HL-60/S4 treated with phorbol 12-myristate 13-acetate at 8.2 ng/mL for 4 days and 3 days (cell line): ENCODE data around the gene TARS1.

Source experiments
- in situ Hi-C: fragments of 300-500 bp; cut with MboI; formaldehyde crosslinking; loops from 2 replicates; pipeline ENCODE4 v1.15.0; 2022; ENCODE audit warnings: low sequenced_read_pairs

TARS1 gene

DNA sequence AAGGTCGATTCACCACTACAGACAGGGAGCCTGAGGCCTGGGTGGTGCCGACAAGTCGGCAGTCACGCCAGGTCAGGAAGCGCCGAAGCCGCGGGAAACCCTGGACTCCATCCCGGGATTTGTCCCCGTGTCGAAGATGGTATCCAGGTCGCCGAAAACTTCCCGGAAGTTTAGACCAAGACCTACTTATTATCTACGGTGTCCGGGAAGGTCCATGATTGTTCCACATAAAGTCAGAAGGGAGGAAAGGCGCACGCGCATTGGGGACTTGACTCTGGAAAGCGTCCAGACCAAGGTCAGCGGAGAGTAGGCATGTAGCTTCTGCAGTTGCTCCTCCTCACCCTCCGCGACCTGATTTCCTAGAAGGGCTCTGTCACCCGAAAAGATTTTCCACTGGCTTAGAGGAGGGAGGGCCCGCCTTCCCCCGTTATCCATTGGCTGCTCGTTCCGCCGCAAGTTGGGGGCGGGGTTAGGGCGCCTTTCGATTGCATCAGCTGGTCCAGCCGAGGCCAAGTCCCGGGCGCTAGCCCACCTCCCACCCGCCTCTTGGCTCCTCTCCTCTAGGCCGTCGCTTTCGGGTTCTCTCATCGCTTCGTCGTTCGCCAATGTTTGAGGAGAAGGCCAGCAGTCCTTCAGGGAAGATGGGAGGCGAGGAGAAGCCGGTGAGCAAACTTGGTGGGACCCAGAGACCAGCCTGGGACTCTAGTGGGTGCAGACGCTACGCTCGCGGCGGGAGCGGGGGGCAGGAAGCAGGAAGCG is at the start of gene TARS1:
TSS of gene TARS1 (plus strand) at position 484 of the 759 bp plus-strand sequence. CDS start at position 606, 122 bp downstream.
- in situ Hi-C loops, result loop anchor here (25.0 kb wide), 1 partner anchor 497 kb away; the partner anchor contains the start of gene RXFP3

DNA sequence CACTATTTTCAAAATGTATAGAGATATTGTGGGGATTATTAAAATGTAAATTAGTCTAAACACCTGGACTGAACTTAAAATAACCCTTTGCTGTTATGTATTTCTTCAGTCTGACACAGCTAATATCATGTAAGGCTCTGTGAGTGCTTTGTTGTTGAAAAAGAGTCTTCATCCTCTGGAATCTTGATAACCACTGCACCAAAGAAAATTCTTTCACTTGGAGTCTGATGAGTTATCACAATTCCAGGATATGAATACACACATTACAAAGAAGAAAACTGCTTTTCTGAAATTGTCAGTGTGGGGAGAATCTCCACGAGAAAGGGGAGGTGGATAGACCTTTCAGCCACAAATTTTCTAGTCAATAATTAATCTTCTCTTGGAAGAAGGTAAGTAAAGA is 42.3 kb upstream of the TARS1 start:
- in situ Hi-C loops, result no loop called here

DNA sequence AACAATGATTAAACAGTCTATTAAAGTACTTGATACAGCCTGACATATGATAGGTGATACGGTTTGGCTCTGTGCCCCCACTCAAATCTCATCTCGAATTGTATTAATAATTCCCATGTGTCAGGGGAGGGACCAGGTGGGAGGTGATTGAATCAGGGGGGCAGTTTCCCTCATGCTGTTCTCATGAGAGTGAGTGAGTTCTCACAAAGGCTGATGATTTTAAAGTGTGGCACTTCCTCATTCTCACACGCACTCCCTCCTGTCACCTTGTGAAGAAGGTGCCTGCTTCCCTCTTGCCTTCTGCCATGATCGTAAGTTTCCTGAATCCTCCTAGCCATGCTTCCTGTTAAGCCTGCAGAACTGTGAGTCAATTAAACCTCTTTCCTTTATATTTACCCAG is 40.1 kb upstream of the TARS1 start:
- in situ Hi-C loops, result no loop called here

DNA sequence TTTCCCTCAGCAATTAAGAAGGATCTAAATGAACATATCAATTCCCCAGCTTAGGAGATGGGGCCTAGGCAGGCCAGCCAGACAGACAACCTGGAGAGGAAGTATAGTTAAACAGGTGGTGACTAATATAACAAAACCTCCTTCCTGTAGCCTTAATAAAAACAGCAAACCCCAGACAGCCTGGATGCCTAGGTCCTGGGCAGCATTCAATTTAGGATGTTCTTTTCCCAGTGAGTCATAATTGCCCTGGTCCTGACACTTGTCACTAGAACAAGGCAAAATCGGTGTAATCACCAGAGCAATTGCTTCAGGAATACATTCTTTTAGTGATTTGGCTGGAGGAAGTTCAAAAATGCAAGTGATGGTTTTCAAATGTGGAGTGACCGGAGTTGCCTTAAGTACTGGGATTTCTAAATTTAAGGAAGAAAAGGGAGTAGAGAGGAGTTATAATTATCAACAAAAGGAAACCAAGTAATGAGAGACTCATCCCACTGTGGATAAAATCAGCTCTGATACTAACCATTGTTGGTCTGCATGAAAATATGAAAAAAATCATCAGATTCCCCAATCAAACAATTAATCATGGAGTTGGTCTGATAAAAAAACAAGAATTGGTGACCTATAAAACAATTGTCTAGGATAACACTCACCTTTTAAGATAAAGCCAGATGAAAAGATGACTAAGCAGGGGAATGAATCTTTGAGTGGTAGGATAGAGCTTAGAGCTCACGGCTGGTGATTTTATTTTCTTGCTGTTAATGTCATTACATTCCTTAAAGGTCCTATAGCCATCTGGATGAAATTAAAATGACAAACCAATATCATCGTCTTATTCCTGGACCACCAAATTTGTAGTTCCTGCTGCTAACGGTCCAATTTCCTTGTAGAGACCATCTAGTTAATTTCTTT is 39.0 kb upstream of the TARS1 start:
- in situ Hi-C loops, result no loop called here

DNA sequence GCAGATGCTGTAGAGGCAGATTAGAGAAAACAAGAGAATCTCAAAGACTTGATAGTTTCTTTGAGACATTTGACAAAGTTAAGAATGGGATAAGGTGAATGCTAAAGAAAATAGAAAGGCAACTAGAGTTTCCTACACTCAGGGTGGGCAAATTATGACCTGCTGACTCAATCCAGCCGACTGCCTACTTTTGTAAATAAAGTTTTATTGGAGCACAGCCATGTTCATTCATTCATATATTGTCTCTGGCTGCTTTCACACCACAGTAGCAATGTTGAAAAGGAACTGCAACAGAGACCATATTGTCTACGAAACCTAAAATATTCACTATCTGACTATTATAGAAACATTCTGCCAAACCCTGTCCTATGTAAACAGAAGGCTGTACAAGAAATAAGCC is 37.6 kb upstream of the TARS1 start:
- in situ Hi-C loops, result no loop called here

DNA sequence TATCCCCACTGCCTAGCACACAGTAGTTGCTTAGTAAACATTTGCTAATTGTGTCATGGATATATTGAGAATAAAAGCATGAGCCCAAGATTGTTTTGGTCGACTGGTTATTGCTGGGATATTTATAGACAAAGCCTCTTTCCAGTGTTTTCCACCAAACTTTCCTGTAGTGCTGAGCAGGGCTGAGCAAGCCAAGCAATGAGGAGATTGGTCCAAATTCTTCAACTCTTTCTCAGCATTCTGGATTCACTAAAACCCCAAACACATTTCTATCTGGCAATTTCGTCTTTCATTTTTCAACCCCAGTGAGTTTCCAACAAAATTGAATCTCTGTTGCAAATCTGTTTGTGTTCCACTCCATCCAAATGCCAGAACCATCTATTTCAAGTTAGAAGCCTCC is 31.9 kb upstream of the TARS1 start:
- in situ Hi-C loops, result no loop called here

DNA sequence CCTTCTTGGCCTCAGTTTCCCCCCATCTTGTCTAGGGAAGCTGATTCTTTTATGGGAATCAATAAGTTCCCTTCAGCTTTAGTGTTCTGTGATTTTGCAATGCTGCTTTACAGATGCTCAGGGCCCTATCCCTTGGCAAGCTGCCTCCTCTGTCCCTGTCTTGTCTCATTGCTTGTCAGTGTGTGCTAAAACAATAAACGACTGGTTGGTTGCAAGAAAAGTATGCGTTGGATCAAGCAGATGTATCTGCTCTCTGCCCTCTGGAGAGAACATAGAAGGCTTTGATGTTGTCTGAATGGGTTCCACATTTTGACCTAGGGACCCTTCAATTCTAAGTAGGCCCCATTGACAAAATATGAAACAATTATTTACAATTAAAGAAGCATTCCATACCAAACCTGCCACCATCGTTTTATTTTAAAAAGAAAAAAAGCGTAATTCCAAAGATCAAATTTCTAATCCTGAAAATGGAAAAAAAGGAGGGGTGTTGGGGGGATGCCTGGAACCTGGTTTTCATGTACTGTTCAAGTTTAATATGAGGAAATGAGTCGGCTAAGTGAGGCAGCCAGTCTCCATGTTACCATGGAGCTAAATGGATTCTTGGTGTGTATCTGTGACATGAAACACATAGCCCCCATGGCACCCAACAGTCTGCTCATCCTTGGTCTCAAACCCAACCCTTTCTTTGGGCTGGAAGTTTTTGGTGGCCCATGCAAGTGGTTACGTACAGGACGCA is 31.2 kb upstream of the TARS1 start:
- in situ Hi-C loops, result no loop called here

DNA sequence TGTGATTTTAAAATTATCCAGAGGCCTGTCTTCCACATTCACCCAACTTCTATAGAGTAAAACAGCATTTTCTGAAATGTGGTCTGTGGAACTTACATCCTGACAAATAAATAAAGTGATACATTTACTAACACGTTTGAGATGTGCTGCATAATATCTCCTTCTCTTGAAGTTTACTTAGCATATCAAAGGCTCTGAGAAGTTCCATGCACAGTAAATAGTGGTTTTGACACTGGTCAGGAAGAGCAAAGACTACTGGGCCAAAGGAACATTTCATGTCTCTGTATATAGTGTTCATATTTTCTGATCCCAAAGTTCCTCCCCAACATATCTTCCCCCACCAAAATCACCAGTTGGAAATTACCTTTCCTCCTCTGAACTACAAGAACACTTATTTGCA is 30.5 kb upstream of the TARS1 start:
- in situ Hi-C loops, result no loop called here

DNA sequence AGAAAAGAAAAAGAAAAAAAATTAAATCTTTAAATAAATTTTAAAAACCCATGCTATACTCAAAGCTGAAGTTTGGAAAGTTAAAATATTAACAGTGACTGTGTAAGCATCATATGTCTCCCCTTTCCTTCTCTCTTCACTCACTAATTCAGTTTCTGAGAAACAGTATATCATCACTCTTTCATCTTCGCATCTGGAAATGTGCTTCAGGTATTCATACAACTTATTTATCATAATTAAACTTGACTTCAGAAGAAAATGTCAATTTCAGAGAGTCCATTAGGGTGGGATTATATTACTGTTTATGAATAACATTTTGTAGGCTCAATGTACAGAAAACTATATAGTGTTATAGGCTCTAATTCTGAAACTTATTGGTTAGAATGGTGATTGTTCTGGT is 29.3 kb upstream of the TARS1 start:
- in situ Hi-C loops, result no loop called here

DNA sequence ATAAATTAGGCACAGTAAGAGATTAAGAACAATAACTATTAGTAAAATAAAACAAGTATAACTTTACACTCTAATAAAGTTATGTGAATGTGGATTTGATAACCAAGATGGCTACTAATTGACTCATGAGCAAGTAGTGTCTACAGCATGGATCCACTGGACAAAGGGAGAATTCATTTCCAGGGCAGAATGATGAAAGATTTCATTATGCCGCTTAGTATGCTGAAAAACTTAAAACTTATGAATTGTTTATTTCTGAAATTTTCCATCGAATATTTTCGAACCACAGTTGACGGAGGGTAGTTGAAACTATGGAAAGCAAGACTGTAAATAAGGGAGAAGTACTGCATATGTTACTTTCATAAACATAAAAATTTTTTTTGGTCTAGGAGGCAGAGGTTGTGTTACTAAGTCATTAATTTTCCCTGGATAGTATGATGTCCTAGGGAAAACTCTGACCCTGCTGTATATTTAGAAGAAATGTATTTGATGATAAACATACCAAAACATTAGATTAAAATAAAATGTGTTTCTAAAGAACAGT is 24.9 kb upstream of the TARS1 start:
- in situ Hi-C loops, result no loop called here

DNA sequence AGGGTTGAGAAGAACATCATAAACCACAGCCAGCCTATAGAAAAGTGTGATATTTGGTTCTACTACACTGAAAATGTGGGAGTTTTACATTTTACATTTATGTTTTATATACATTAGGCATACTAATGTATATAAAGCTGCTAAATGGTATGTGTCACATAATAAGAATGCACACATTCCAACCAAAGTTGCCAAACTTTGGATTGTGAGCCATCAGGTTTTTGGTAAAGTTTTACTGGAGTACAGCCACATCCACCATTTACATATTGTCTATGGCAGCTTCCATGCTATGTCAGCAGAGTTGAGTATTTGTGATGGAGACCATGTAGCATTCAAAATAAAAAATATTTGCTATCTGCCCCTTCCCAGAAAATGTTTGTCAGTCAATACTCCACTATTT is 23.1 kb upstream of the TARS1 start:
- in situ Hi-C loops, result no loop called here

DNA sequence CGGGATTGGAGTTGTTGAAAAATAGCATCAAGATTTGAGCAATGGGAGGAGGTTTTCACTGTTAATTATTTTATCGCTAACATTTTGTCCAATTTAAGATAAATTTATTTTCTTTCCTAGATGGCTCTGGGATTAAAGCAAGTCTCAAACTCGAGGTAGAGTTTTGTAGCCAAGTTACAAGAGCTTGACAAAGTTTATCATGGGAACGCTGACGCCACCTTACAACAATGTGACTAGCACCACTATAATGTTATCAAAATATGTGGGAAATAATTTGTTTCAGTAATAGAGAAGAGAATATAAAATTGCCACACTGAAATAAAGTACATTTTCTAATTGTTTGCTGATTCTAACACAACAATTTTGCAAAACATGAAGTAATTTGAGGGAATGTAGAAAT is 19.8 kb upstream of the TARS1 start:
- in situ Hi-C loops, result no loop called here

DNA sequence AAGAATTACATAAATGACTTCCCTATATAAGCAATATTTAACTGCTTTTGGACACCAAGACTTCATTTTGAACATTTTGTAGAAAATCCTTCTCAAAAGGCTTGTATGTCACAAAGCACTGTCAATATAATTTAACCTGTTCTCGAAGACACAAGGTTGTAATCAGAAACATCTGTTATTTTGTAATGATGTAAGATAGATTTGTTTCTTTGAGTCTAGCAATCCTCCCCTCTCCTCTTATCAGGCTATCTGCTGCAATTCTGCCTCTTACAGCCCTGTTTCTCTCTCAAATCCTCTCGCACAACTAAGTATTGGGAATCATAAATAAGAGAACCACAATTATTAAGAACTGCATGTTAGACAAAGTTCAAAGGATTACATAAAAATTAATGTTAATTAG is 18.6 kb upstream of the TARS1 start:
- in situ Hi-C loops, result no loop called here

DNA sequence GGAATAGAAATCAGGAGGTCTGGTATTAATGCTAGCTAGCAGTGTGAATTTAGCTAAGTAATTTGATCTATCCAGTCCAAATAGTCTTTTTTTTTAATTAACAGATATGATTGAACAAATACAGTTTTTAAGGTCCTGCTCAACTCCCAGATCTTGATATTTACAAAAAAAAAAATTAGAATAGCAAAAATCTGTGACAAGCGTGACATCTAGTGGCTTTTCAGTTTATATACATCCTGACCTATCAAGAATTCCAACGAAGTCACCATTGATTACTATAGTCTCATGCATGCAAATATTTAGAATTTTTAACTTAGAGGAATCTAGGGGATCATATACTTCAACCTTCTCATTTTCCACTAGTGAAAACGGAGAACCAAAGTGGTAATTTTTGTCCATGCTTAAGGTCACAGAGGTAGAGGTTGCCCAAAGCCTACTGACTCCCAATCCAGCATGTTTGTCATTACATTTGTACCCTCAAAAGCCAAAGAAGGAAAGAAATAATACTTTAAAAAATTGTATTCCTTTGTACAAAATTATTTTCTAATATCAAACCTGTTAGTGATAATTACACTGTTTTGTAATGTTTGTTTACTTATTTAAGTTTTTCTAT is 17.6 kb upstream of the TARS1 start:
- in situ Hi-C loops, result no loop called here

DNA sequence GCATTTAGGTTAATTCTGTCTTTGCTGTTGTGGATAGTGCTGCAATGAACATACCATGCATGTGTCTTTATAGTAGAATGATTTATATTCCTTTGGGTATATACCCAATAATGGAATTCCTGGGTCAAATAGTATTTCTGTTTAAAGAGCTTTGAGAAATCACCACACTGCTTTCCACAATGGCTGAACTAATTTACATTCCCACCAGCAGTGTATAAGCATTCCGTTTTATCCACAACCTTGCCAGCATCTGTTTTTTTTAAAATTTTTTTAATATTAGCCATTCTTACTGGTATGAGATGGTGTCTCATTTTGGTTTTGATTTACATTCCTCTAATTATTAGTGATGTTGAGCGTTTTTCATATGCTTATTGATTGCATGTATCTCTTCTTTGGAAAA is 15.5 kb upstream of the TARS1 start:
- in situ Hi-C loops, result loop anchor here (25.0 kb wide), 1 partner anchor 512 kb away; the partner anchor contains the start of gene RXFP3

DNA sequence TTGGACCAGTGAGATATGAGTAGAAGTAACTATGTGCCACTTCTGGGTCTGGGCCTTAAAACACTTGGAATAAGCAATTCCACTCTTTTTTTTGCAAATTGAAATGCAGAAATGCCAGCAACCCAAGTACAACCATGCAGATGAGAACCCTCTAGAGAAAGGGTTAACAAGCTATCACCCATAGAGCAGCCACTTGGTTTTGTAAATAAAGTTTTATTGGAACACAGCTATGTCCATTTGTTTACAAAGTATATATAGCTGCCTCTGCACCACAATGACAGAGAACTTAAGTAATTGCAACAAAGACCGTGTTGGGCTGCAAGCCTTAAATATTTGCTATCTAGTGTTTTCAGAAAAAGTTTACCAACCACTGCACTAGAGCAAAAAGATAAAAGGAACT is 9.8 kb upstream of the TARS1 start:
- in situ Hi-C loops, result loop anchor here (25.0 kb wide), 1 partner anchor 506 kb away; the partner anchor contains the start of gene RXFP3

DNA sequence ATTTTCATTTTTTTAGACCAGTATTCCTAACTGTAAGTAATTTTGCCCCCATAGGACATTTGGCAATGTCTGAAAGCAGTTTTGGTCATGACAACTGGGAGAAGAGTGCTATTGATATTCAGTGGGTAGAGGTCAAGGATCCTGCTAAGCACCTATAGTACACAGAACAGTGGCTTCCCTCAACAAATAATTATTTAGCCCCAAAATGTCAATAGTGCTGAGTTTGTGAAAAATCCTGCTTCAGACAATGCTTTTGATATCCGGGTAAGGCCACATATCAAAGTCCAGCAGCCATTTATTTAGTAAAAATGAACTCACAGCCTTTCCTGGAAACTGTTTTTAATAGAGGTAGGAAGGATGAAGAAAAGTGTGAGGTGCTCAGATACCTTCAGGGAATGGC is 8.1 kb upstream of the TARS1 start:
- in situ Hi-C loops, result loop anchor here (25.0 kb wide), 1 partner anchor 505 kb away; the partner anchor contains the start of gene RXFP3

DNA sequence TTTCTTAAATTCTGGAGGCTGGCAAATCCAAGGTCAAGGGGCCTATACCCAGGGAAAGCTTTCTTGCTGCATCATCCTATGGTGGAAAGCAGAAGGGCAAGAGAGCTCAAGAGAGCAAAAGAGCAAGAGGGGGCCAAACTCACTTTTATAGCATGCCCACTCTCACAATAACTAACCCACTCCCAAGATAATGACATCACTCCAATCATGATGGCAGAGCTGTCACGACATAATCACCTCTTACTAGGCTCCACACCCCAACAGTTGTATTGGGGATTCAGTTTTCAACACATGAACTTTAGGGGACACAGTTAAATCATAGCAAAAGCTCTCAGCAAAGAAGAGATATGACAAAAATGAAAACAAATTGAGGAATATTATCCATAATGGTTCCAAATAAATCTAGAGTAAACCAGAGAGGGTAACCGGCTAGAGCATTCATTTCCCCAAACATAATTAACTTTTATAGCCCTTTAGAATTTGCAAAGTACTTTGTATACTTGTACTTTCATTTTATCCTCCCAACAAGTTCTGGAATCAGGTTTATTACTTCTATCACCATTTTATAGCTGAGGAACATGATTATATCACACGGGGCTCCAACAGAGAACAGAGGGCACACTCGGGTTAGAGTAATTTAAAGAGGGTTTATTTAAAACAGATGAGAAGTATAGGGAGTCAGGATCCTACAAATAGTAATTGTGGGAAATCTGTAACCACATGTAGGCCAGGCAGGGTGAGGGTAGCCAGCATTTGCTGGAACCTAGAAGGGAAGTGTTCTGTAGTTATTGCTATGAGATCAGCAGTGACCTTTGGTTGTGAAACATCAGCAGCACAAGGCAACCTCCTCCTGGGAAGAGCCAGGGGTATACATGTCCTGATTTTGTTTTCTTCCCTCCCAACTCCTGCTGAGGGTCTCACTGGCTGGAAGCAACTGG is 7.2 kb upstream of the TARS1 start:
- in situ Hi-C loops, result loop anchor here (25.0 kb wide), 1 partner anchor 504 kb away; the partner anchor contains the start of gene RXFP3

DNA sequence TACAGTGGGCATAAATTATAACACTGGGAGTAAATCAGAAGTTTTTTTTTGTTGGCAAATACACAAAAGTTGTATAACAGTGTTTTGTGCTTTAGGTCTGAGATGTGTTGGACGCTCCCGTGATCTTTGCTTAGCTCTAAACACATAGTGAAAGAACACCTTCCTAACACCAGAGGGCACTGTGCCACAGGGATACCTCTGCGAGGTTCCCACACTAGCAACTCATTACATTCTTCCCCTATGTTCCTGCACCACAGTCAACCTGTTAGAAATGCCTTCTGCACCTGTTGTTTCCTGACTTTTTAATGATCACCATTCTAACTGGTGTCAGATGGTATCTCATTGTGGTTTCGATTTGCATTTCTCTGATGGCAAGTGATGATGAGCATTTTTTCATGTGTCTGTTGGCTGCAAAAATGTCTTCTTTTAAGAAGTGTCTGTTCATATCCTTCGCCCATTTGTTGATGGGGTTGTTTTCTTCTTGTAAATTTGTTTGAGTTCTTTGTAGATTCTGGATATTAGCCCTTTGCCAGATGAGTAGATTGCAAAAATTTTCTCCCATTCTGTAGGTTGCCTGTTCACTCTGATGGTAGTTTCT is 4.8 kb upstream of the TARS1 start:
- in situ Hi-C loops, result loop anchor here (25.0 kb wide), 1 partner anchor 501 kb away; the partner anchor contains the start of gene RXFP3
